GM19452 (cell line): ENCODE measurements around the gene CHTF8.

Source experiments
- ATAC-seq: cut with Tn5 transposase; IDR thresholded peaks from one replicate; pipeline ENCODE4 v1.9.1; 2021; ENCODE audit not compliant: unreplicated experiment

The CHTF8 gene

GRCh38 chr16:69088684-69089083 lies 43.7 kb downstream of the CHTF8 start:
- no peak for ATAC-seq

- no peak for ATAC-seq
Measured at GRCh38 chr16:69087161-69087581, 45.2 kb downstream of the CHTF8 start.

GRCh38 chr16:69085032-69085695 lies 47.2 kb downstream of the CHTF8 start:
- no peak for ATAC-seq

GRCh38 chr16:69084289-69084688 lies 48.1 kb downstream of the CHTF8 start:
- ATAC-seq, result no peak

GRCh38 chr16:69083306-69083941 lies 49.0 kb downstream of the CHTF8 start:
- no peak for ATAC-seq

- no peak for ATAC-seq
Measured at GRCh38 chr16:69079697-69080096, 52.7 kb downstream of the CHTF8 start.

GRCh38 chr16:69078073-69078472 lies 54.3 kb downstream of the CHTF8 start:
- no peak for ATAC-seq

- ATAC-seq, result no peak
Measured at GRCh38 chr16:69077251-69077650, 55.1 kb downstream of the CHTF8 start.

GRCh38 chr16:69073181-69073702 lies 59.1 kb downstream of the CHTF8 start:
- ATAC-seq, result no peak

- no peak for ATAC-seq
Measured at GRCh38 chr16:69072640-69072974, 59.8 kb downstream of the CHTF8 start.

- ATAC-seq, result no peak
Measured at GRCh38 chr16:69071036-69071435, 61.4 kb downstream of the CHTF8 start.

GRCh38 chr16:69069504-69069903 lies 62.9 kb downstream of the CHTF8 start:
- ATAC-seq, result no peak
